K562 (cell line): Measurements from ENCODE around the gene NEDD4L. TPM values are rescaled to one million over a fixed set of nuclear protein-coding genes. Genes with fewer than 3 reads are reported as not detected.

Source experiments
- BHLHE40 ChIP-seq: IDR thresholded peaks from 2 replicates; pipeline ENCODE4 v1.6.1; 2011; ENCODE audit warnings: low read length, improper control_type of control experiment
- CHD2 ChIP-seq: IDR thresholded peaks from 2 replicates; pipeline ENCODE4 v1.6.1; 2011; ENCODE audit warnings: low read depth, low read length
- ZNF133 ChIP-seq: fragments of 250-450 bp; sonication (Bioruptor Pico); IDR thresholded peaks from 2 replicates; pipeline ENCODE4 v1.4.0; 2020; ENCODE audit warnings: mild to moderate bottlenecking
- ZNF384 ChIP-seq: IDR thresholded peaks from 2 replicates; pipeline ENCODE4 v1.6.1; 2012; ENCODE audit warnings: low read depth, low read length, improper control_type of control experiment
- polyA plus RNA-seq, 8 experiments: library from polyadenylated mRNA; depleted of rRNA in 4 of 8; stranded (reverse) in 5 of 8; unstranded in 3 of 8; fragments of >200 nt; fragmentation: Nextera tagmentation in 2 of 8; fragmentation: Illumina TruSeq in 1 of 8; extraction: Ambion mirVana in 2 of 8; extraction: Trizol in 1 of 8; gene quantifications; 2 replicates each; pipeline versions ENCODE4 v1.2.1 to v1.2.3, GENCODE V29; 2011 to 2014; ENCODE audit warnings: inconsistent platforms in 1 of 8, missing spikeins in 1 of 8
- total RNA-seq, 7 experiments: library from RNA; depleted of rRNA in 6 of 7; stranded (reverse); fragments of >200 nt in 6 of 7; fragmentation: Illumina TruSeq in 2 of 7; extraction: Trizol in 2 of 7; gene quantifications; 2 replicates each; pipeline versions ENCODE4 v1.2.1 to v1.2.3, GENCODE V29; 2011 to 2021; ENCODE audit warnings: low replicate concordance in 1 of 7
- TF ChIP-seq, protein P1 (sequence below), 2 experiments: fragments of 450-650 bp; formaldehyde crosslinking in 1 of 2; IDR thresholded peaks; 2 replicates each; pipeline versions ENCODE4 v1.4.0 to v1.6.1; 2014 to 2020; ENCODE audit warnings: mild to moderate bottlenecking in 2 of 2, borderline replicate concordance in 1 of 2, low read depth in 1 of 2

Gene NEDD4L
- total and polyA plus RNA-seq, 9 of the 15 experiments (the other 6 are each of a cell fraction or from before 2014, with no cell fraction given): 8.1 to 33.4 (median 19.9) TPM

DNA sequence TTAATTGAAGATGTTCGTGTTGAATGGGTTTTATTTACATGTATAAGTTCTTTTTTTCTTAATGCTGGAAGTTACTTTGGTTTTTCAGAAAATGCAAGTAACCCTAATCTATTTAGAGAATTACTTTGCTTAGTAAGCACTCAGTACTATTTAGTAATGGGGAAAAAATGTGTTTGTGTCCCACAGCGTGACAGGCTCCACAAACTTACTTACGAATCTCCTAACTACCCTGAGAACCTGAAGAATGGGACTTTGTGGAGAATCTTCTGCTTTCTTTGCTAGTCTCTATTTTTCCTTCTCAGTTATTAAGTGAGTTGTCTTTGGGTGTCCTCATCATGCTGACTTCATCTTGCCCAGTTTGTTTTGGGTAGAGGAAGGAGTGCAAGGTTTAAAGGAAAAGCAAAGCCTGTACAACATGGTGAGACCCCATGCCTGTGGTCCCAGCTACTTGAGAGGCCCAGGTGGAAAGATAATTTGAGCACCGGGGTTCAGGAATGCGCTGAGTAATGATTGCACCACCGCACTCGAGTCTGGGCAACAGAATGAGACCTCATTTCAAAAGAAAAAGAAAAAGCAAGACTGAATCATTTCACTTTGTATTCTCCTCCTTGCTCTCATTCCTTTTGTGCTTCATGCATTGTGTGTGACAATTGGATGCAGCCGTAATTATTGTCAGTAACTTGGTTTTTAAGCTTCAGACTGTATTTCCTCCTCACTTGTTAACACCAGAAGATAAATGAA, 10.2 kb downstream of the NEDD4L start (continued):
- no peak for TF ChIP-seq ZNF384
- TF ChIP-seq, protein P1, sequence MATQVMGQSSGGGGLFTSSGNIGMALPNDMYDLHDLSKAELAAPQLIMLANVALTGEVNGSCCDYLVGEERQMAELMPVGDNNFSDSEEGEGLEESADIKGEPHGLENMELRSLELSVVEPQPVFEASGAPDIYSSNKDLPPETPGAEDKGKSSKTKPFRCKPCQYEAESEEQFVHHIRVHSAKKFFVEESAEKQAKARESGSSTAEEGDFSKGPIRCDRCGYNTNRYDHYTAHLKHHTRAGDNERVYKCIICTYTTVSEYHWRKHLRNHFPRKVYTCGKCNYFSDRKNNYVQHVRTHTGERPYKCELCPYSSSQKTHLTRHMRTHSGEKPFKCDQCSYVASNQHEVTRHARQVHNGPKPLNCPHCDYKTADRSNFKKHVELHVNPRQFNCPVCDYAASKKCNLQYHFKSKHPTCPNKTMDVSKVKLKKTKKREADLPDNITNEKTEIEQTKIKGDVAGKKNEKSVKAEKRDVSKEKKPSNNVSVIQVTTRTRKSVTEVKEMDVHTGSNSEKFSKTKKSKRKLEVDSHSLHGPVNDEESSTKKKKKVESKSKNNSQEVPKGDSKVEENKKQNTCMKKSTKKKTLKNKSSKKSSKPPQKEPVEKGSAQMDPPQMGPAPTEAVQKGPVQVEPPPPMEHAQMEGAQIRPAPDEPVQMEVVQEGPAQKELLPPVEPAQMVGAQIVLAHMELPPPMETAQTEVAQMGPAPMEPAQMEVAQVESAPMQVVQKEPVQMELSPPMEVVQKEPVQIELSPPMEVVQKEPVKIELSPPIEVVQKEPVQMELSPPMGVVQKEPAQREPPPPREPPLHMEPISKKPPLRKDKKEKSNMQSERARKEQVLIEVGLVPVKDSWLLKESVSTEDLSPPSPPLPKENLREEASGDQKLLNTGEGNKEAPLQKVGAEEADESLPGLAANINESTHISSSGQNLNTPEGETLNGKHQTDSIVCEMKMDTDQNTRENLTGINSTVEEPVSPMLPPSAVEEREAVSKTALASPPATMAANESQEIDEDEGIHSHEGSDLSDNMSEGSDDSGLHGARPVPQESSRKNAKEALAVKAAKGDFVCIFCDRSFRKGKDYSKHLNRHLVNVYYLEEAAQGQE (IDR thresholded peaks at IDR 0.05; ENCODE audit: borderline replicate concordance): no peak
- TF ChIP-seq, protein P1 (CRISPR knock-in tag; IDR thresholded peaks at IDR 0.05; ENCODE audit: low read depth): no peak
- TF ChIP-seq ZNF133 (CRISPR knock-in tag): no peak
- no peak for TF ChIP-seq BHLHE40
- TF ChIP-seq CHD2: no peak
